Peyer's patch (tissue), 4 donors: Measurements from ENCODE around the gene NEDD4L.

ENCODE experiments used
- POLR2A ChIP-seq, 2 donors: fragments of 450-650 bp; IDR thresholded peaks; one replicate each; pipeline ENCODE4 v1.5.1; 2017; ENCODE audit warnings: antibody characterized with exemption in 2 of 2, mild to moderate bottlenecking in 2 of 2, moderate library complexity in 2 of 2
- TF ChIP-seq, protein P1 (sequence below), 6 experiments: fragments of 450-650 bp in 4 of 6; fragments of 200-600 bp in 2 of 6; sonication (generic) in 1 of 6; IDR thresholded peaks; one replicate each; pipeline ENCODE4 v1.5.1; 2017 to 2019; ENCODE audit warnings: antibody characterized with exemption in 6 of 6, mild to moderate bottlenecking in 3 of 6, moderate library complexity in 1 of 6

DNA sequence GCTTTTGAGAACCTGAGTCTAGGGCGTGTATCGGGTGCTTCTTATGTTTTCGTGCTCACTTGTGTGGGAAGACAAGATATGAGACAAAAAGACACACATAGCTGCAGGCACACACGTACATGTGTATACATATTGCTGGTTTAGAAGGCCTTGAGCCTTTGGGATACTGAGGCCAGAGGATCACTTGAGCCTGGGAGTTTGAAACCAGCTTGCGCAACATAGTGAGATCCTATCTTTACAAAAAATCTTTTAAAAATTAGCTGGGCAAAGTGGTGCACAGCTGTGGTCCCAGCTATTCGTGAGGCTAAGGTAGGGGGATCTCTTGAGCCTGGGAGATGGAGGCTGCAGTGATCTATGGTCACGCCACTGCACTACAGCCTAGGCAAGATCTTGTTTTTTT lies 18.8 kb upstream of the NEDD4L start:
- TF ChIP-seq, protein P1, sequence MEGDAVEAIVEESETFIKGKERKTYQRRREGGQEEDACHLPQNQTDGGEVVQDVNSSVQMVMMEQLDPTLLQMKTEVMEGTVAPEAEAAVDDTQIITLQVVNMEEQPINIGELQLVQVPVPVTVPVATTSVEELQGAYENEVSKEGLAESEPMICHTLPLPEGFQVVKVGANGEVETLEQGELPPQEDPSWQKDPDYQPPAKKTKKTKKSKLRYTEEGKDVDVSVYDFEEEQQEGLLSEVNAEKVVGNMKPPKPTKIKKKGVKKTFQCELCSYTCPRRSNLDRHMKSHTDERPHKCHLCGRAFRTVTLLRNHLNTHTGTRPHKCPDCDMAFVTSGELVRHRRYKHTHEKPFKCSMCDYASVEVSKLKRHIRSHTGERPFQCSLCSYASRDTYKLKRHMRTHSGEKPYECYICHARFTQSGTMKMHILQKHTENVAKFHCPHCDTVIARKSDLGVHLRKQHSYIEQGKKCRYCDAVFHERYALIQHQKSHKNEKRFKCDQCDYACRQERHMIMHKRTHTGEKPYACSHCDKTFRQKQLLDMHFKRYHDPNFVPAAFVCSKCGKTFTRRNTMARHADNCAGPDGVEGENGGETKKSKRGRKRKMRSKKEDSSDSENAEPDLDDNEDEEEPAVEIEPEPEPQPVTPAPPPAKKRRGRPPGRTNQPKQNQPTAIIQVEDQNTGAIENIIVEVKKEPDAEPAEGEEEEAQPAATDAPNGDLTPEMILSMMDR (IDR thresholded peaks at IDR 0.05): no peak
- no peak for TF ChIP-seq POLR2A (IDR thresholded peaks at IDR 0.05)
